Measurements from ENCODE around the gene FBXW8. TPM values are rescaled to one million over a fixed set of nuclear protein-coding genes. Genes with fewer than 3 reads are reported as not detected.
"Not testable (repeated sequence)": the region's sequence is repeated elsewhere in the genome, so short reads cannot be mapped to it uniquely, and the experiment has no call there.

FBXW8 gene
- polyA plus RNA-seq, 1 donor from 2014 or later, result 11.3 TPM

GRCh38 chr12:117053597-117054201 is 142.9 kb downstream of the FBXW8 start:
- Mint-ChIP-seq H3K4me1 (peaks cover 15 to 38% (median 36%) of the 10 kb centered on the region in 3 donors), H3K27me3 (no peaks in the 10 kb centered on the region), H3K9me3 (no peaks in the 10 kb centered on the region), H3K36me3 (peaks cover 6% of the 10 kb centered on the region), H3K27ac (peak overlapping the region in 1 of 3 donors; percentile 50), H3K4me3 (peak overlapping the region in 3 of 4 donors; percentile 4 to 85 (median 14))

GRCh38 chr12:117054279-117054678 is 143.5 kb downstream of the FBXW8 start:
- H3K4me3 Mint-ChIP-seq, result peak overlapping the region in 2 of 4 donors; percentile 47 to 58
- peak overlapping the region in 1 of 3 donors; percentile 28 for H3K27ac Mint-ChIP-seq
- H3K9me3 Mint-ChIP-seq, result no peaks in the 10 kb centered on the region
- no peaks in the 10 kb centered on the region for H3K27me3 Mint-ChIP-seq
- H3K4me1 Mint-ChIP-seq, result peaks cover 15 to 38% (median 36%) of the 10 kb centered on the region in 3 donors
- H3K36me3 Mint-ChIP-seq, result peaks cover 6% of the 10 kb centered on the region

GRCh38 chr12:117057626-117058025 is 146.9 kb downstream of the FBXW8 start:
- H3K27me3 Mint-ChIP-seq, H3K9me3 Mint-ChIP-seq, H3K36me3 Mint-ChIP-seq: not testable (repeated sequence)
- H3K4me3 Mint-ChIP-seq, result peak overlapping the region in 1 of 4 donors; percentile 75
- peaks cover 20 to 41% (median 24%) of the 10 kb centered on the region in 3 donors for H3K4me1 Mint-ChIP-seq
- peak overlapping the region in 1 of 3 donors; percentile 53 for H3K27ac Mint-ChIP-seq

GRCh38 chr12:117058442-117059072 is 147.8 kb downstream of the FBXW8 start:
- H3K4me3 Mint-ChIP-seq, result peak overlapping the region in 1 of 4 donors; percentile 21
- peaks cover 6% of the 10 kb centered on the region for H3K36me3 Mint-ChIP-seq
- H3K27me3 Mint-ChIP-seq, result peaks cover 1% of the 10 kb centered on the region
- H3K4me1 Mint-ChIP-seq, result peaks cover 21 to 40% (median 27%) of the 10 kb centered on the region in 3 donors
- no peaks in the 10 kb centered on the region for H3K9me3 Mint-ChIP-seq
- peak overlapping the region in 1 of 3 donors; percentile 23 for H3K27ac Mint-ChIP-seq

GRCh38 chr12:117059156-117059555 is 148.4 kb downstream of the FBXW8 start:
- Mint-ChIP-seq H3K4me3 (no peak overlapping the region), H3K9me3 (no peaks in the 10 kb centered on the region), H3K27me3 (peaks cover 1% of the 10 kb centered on the region), H3K4me1 (peaks cover 24 to 40% (median 33%) of the 10 kb centered on the region in 3 donors), H3K36me3 (peaks cover 6% of the 10 kb centered on the region), H3K27ac (no peak overlapping the region)

- Mint-ChIP-seq H3K9me3 (no peaks in the 10 kb centered on the region), H3K36me3 (peaks cover 7% of the 10 kb centered on the region), H3K27ac (no peak overlapping the region), H3K4me3 (no peak overlapping the region), H3K4me1 (peaks cover 24 to 36% (median 32%) of the 10 kb centered on the region in 3 donors), H3K27me3 (peaks cover 1% of the 10 kb centered on the region)
These were observed 149.6 kb downstream of the FBXW8 start for GRCh38 chr12:117060246-117060928.

- Mint-ChIP-seq H3K4me1 (peaks cover 24 to 36% (median 33%) of the 10 kb centered on the region in 3 donors), H3K27me3 (peaks cover 1% of the 10 kb centered on the region), H3K36me3 (peaks cover 7% of the 10 kb centered on the region), H3K4me3 (no peak overlapping the region), H3K27ac (no peak overlapping the region), H3K9me3 (no peaks in the 10 kb centered on the region)
These were observed 150.2 kb downstream of the FBXW8 start for GRCh38 chr12:117060929-117061305.

- Mint-ChIP-seq H3K36me3 (peaks cover 7% of the 10 kb centered on the region), H3K4me1 (peaks cover 24 to 37% (median 34%) of the 10 kb centered on the region in 3 donors), H3K4me3 (no peak overlapping the region), H3K27me3 (peaks cover 1% of the 10 kb centered on the region), H3K27ac (peak overlapping the region in 1 of 3 donors; percentile 77), H3K9me3 (no peaks in the 10 kb centered on the region)
These were observed 150.9 kb downstream of the FBXW8 start for GRCh38 chr12:117061555-117062079.

GRCh38 chr12:117063162-117063911 is 152.6 kb downstream of the FBXW8 start:
- peaks cover 2% of the 10 kb centered on the region for H3K36me3 Mint-ChIP-seq
- H3K27ac Mint-ChIP-seq, result peak overlapping the region; percentile 7 to 83 (median 68)
- peaks cover 1% of the 10 kb centered on the region for H3K27me3 Mint-ChIP-seq
- peak overlapping the region; percentile 12 to 92 (median 76) for H3K4me3 Mint-ChIP-seq
- H3K9me3 Mint-ChIP-seq, result no peaks in the 10 kb centered on the region
- peaks cover 21 to 29% (median 21%) of the 10 kb centered on the region in 3 donors for H3K4me1 Mint-ChIP-seq

- H3K36me3 Mint-ChIP-seq, result peaks cover 2% of the 10 kb centered on the region
- no peaks in the 10 kb centered on the region for H3K9me3 Mint-ChIP-seq
- peak overlapping the region in 2 of 3 donors; percentile 54 to 79 for H3K27ac Mint-ChIP-seq
- peak overlapping the region in 1 of 4 donors; percentile 92 for H3K4me3 Mint-ChIP-seq
- peaks cover 1% of the 10 kb centered on the region for H3K27me3 Mint-ChIP-seq
- H3K4me1 Mint-ChIP-seq, result peaks cover 21 to 29% (median 21%) of the 10 kb centered on the region in 3 donors
These were observed 153.3 kb downstream of the FBXW8 start for GRCh38 chr12:117064049-117064448.

- peaks cover 2% of the 10 kb centered on the region for H3K36me3 Mint-ChIP-seq
- H3K4me1 Mint-ChIP-seq, result peaks cover 20 to 28% (median 21%) of the 10 kb centered on the region in 3 donors
- H3K27me3 Mint-ChIP-seq, result peaks cover 1% of the 10 kb centered on the region
- H3K27ac Mint-ChIP-seq, result peak overlapping the region in 2 of 3 donors; percentile 54 to 79
- no peaks in the 10 kb centered on the region for H3K9me3 Mint-ChIP-seq
- H3K4me3 Mint-ChIP-seq, result peak overlapping the region in 2 of 4 donors; percentile 10 to 59
These were observed 153.8 kb downstream of the FBXW8 start for GRCh38 chr12:117064596-117064995.

- no peaks in the 10 kb centered on the region for H3K9me3 Mint-ChIP-seq
- no peaks in the 10 kb centered on the region for H3K27me3 Mint-ChIP-seq
- H3K4me3 Mint-ChIP-seq, result no peak overlapping the region
- no peak overlapping the region for H3K27ac Mint-ChIP-seq
- peaks cover 15 to 31% (median 21%) of the 10 kb centered on the region in 3 donors for H3K4me1 Mint-ChIP-seq
- peaks cover 2% of the 10 kb centered on the region for H3K36me3 Mint-ChIP-seq
These were observed 156.3 kb downstream of the FBXW8 start for GRCh38 chr12:117067016-117067415.

GRCh38 chr12:117067638-117068037 is 156.9 kb downstream of the FBXW8 start:
- H3K4me3 Mint-ChIP-seq, result no peak overlapping the region

GRCh38 chr12:117068492-117068891 is 157.7 kb downstream of the FBXW8 start:
- Mint-ChIP-seq H3K27ac (no peak overlapping the region), H3K4me3 (no peak overlapping the region), H3K27me3 (no peaks in the 10 kb centered on the region), H3K36me3 (peaks cover 4% of the 10 kb centered on the region), H3K9me3 (no peaks in the 10 kb centered on the region), H3K4me1 (peaks cover 8 to 21% (median 12%) of the 10 kb centered on the region in 3 donors)

More at GRCh38 chr12:117067638-117068037, 156.9 kb downstream of the FBXW8 start:
- Mint-ChIP-seq H3K27me3 (no peaks in the 10 kb centered on the region), H3K36me3 (peaks cover 2% of the 10 kb centered on the region), H3K27ac (no peak overlapping the region), H3K9me3 (no peaks in the 10 kb centered on the region), H3K4me1 (peaks cover 15 to 29% (median 21%) of the 10 kb centered on the region in 3 donors)
